HEK293 (cell line): ENCODE measurements around the gene PRKCZ.

Experiments used
- CTCF ChIA-PET: fragments of 350-600 bp; formaldehyde crosslinking; extraction: SDS; loops from one replicate; lab custom pipeline; 2021; ENCODE audit warnings: antibody characterized with exemption; lab: Yijun Ruan, JAX
- POLR2A ChIA-PET: fragments of 300-600 bp; formaldehyde crosslinking; extraction: SDS; loops from one replicate; lab custom pipeline; 2020; ENCODE audit warnings: antibody characterized with exemption, inconsistent platforms; lab: Yijun Ruan, JAX
- H3K27ac ChIP-seq: fragments of 200-500 bp; sonication (Bioruptor generic); 2 replicates; pipeline ENCODE4 v1.5.1; 2014; ENCODE audit warnings: low read depth, low read length, control low read depth, inconsistent platforms; ENCODE audit errors: extremely low read depth
- H3K36me3 ChIP-seq, 2 experiments: fragments of 200-500 bp in 1 of 2; sonication (Bioruptor generic) in 1 of 2; 1 replicate in 1 of 2; 2 replicates in 1 of 2; pipeline ENCODE4 v1.5.1; 2014 to 2017; ENCODE audit warnings: inconsistent platforms in 2 of 2, low read length in 2 of 2; ENCODE audit not compliant: control insufficient read depth in 2 of 2, insufficient read depth in 1 of 2
- H3K4me1 ChIP-seq: fragments of 200-500 bp; sonication (Bioruptor generic); 2 replicates; pipeline ENCODE4 v1.5.1; 2014; ENCODE audit warnings: mild to moderate bottlenecking, low read length, inconsistent platforms; ENCODE audit not compliant: control insufficient read depth, insufficient read depth
- H3K4me3 ChIP-seq: 2 replicates; pipeline ENCODE4 v1.5.1; 2011; ENCODE audit warnings: low read depth, mild to moderate bottlenecking, control low read depth, low read length, moderate library complexity
- H3K9me3 ChIP-seq: fragments of 200-500 bp; sonication (Bioruptor generic); 2 replicates; pipeline ENCODE4 v1.5.1; 2014; ENCODE audit warnings: low read depth, low read length, inconsistent platforms; ENCODE audit not compliant: control insufficient read depth, insufficient read depth
- ATF2 ChIP-seq: fragments of 450-650 bp; formaldehyde crosslinking; IDR thresholded peaks from 2 replicates; pipeline ENCODE4 v1.5.1; 2016; ENCODE audit warnings: missing biosample characterization, missing genetic modification characterization, low read depth
- MZF1 ChIP-seq: fragments of 450-650 bp; formaldehyde crosslinking; IDR thresholded peaks from 2 replicates; pipeline ENCODE4 v1.5.1; 2017; ENCODE audit warnings: missing biosample characterization, missing genetic modification characterization, borderline replicate concordance
- OVOL3 ChIP-seq: fragments of 450-650 bp; formaldehyde crosslinking; IDR thresholded peaks from 2 replicates; pipeline ENCODE4 v1.5.1; 2016; ENCODE audit warnings: missing biosample characterization, missing genetic modification characterization
- TCF7L2 ChIP-seq: IDR thresholded peaks from 2 replicates; pipeline ENCODE4 v1.6.1; 2011; ENCODE audit warnings: low read depth, mild to moderate bottlenecking, inconsistent platforms, low read length, moderate library complexity, borderline replicate concordance
- ZBTB7A ChIP-seq: fragments of 450-650 bp; formaldehyde crosslinking; IDR thresholded peaks from 2 replicates; pipeline ENCODE4 v1.5.1; 2016; ENCODE audit warnings: low read depth, missing biosample characterization, missing genetic modification characterization
- ZNF146 ChIP-seq: fragments of 450-650 bp; formaldehyde crosslinking; IDR thresholded peaks from 2 replicates; pipeline ENCODE4 v1.5.1; 2016; ENCODE audit warnings: missing biosample characterization, missing genetic modification characterization
- ZNF148 ChIP-seq: fragments of 450-650 bp; formaldehyde crosslinking; IDR thresholded peaks from 2 replicates; pipeline ENCODE4 v1.5.0; 2017; ENCODE audit warnings: missing biosample characterization, missing genetic modification characterization, borderline replicate concordance
- ZNF174 ChIP-seq: fragments of 450-650 bp; formaldehyde crosslinking; IDR thresholded peaks from 2 replicates; pipeline ENCODE4 v1.5.0; 2017; ENCODE audit warnings: missing biosample characterization, mild to moderate bottlenecking, missing genetic modification characterization
- ZNF19 ChIP-seq: fragments of 450-650 bp; formaldehyde crosslinking; IDR thresholded peaks from 2 replicates; pipeline ENCODE4; 2016; ENCODE audit warnings: missing biosample characterization, missing genetic modification characterization, low read depth
- ZNF266 ChIP-seq: fragments of 450-650 bp; formaldehyde crosslinking; IDR thresholded peaks from 2 replicates; pipeline ENCODE4 v1.5.1; 2016; ENCODE audit warnings: missing biosample characterization, missing genetic modification characterization, low read depth
- ZNF292 ChIP-seq: fragments of 450-650 bp; formaldehyde crosslinking; IDR thresholded peaks from 2 replicates; pipeline ENCODE4 v1.5.1; 2016; ENCODE audit warnings: low read depth, missing biosample characterization, missing genetic modification characterization, borderline replicate concordance
- ZNF311 ChIP-seq: fragments of 450-650 bp; formaldehyde crosslinking; IDR thresholded peaks from 2 replicates; pipeline ENCODE4 v1.5.1; 2017; ENCODE audit warnings: missing biosample characterization, missing genetic modification characterization, borderline replicate concordance
- ZNF350 ChIP-seq: fragments of 450-650 bp; formaldehyde crosslinking; IDR thresholded peaks from 2 replicates; pipeline ENCODE4 v1.5.0; 2017; ENCODE audit warnings: missing biosample characterization, mild to moderate bottlenecking, missing genetic modification characterization
- ZNF416 ChIP-seq: fragments of 450-650 bp; formaldehyde crosslinking; IDR thresholded peaks from 2 replicates; pipeline ENCODE4 v1.5.1; 2016; ENCODE audit warnings: missing biosample characterization, missing genetic modification characterization
- ZNF518A ChIP-seq: fragments of 450-650 bp; formaldehyde crosslinking; conservative IDR thresholded peaks from 2 replicates; pipeline ENCODE4 v1.5.1; 2016; ENCODE audit warnings: low read depth, missing biosample characterization, missing genetic modification characterization
- ZNF544 ChIP-seq: fragments of 450-650 bp; formaldehyde crosslinking; IDR thresholded peaks from 2 replicates; pipeline ENCODE4 v1.5.0; 2017; ENCODE audit warnings: missing biosample characterization, missing genetic modification characterization
- ZNF585B ChIP-seq: fragments of 450-650 bp; formaldehyde crosslinking; IDR thresholded peaks from 2 replicates; pipeline ENCODE4 v1.5.1; 2016; ENCODE audit warnings: missing biosample characterization, missing genetic modification characterization
- ZNF629 ChIP-seq: fragments of 450-650 bp; formaldehyde crosslinking; IDR thresholded peaks from 2 replicates; pipeline ENCODE4 v1.5.1; 2017; ENCODE audit warnings: missing biosample characterization, missing genetic modification characterization
- ZNF704 ChIP-seq: fragments of 450-650 bp; formaldehyde crosslinking; IDR thresholded peaks from 2 replicates; pipeline ENCODE4 v1.5.1; 2016; ENCODE audit warnings: missing biosample characterization, missing genetic modification characterization
- ZSCAN4 ChIP-seq: fragments of 450-650 bp; formaldehyde crosslinking; IDR thresholded peaks from 2 replicates; pipeline ENCODE4 v1.5.1; 2017; ENCODE audit warnings: missing biosample characterization, missing genetic modification characterization
- TF ChIP-seq, protein P1 (sequence below): fragments of 450-650 bp; formaldehyde crosslinking; IDR thresholded peaks from 2 replicates; pipeline ENCODE4 v1.5.1; 2016; ENCODE audit warnings: missing biosample characterization, missing genetic modification characterization

PRKCZ gene

DNA sequence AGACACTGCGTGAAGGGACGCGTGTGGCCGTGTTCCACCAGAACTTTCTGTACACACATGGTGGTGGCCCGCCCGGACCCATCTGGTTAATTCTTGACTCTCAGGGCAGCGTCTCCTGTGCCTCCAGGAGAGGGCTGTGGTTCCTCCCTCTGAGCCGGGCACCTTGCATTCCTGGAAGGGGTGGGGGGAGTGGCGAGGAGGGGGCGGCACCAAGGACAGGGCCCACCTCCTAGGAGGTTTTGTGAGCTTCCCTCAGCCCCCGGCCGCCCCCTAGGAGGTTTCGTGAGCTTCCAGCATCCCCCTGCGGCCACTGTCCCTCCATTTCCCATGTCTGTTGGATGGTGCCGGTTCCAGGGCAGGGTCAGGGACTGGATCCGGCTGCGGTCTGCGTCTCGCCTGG, 115.4 kb downstream of the PRKCZ start:
- Histone ChIP-seq H3K9me3 (no peaks in the 10 kb centered on the region), H3K4me1 (no peaks in the 10 kb centered on the region), H3K27ac (no peak overlapping the region), H3K36me3 (peaks cover 0 to 35% of the 10 kb centered on the region in 2 experiments; a peak in 1 of 3 replicates), H3K4me3 (no peak overlapping the region)
- CTCF ChIA-PET: interaction anchor here (0.8 to 5.0 kb wide), 2 partner anchors 8 to 29 kb away, joined by 3 to 37 read pairs; partner anchors contain the start of gene FAAP20
- TF ChIP-seq ZNF146 (tag by site-specific recombination) (no peak), ZNF311 (no peak), ZBTB7A (tag by site-specific recombination) (no peak), ZSCAN4 (tag by site-specific recombination) (no peak), MZF1 (tag by site-specific recombination) (no peak), OVOL3 (tag by site-specific recombination) (no peak), ZNF148 (no peak), ZNF416 (tag by site-specific recombination) (no peak), ZNF292 (tag by site-specific recombination) (no peak), ZNF544 (tag by site-specific recombination) (no peak)
- TF ChIP-seq, all 188 proteins: peak for 0
- POLR2A ChIA-PET: no interaction called here

DNA sequence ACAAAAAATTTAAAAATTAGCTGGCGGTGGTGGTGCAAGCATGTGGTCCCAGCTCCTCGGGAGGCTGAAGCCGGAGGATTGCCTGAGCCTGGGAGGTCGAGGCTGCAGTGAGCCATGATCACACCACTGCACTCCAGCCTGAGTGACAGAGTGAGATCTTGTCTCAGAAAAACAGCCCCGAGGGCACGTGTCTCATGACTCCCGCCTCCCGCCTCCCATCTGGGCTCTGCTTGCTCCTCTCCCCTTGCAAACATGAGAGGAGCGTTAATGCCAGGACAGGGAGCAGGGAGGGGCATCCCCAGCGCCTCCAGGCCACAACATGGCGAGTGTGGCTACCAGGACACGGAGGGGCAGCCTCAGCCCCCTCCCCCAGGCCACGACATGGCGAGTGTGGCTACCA, 116.0 kb downstream of the PRKCZ start:
- POLR2A ChIA-PET: no interaction called here
- Histone ChIP-seq H3K36me3 (peaks cover 0 to 33% of the 10 kb centered on the region in 2 experiments; a peak in 1 of 3 replicates), H3K4me3 (no peak overlapping the region), H3K27ac (no peak overlapping the region), H3K9me3 (no peaks in the 10 kb centered on the region), H3K4me1 (no peaks in the 10 kb centered on the region)
- TF ChIP-seq ZNF266 (tag by site-specific recombination) (no peak), ZNF350 (tag by site-specific recombination) (no peak), ZNF544 (tag by site-specific recombination) (no peak), ZNF629 (no peak), ZNF19 (tag by site-specific recombination) (no peak), ATF2 (tag by site-specific recombination) (no peak), ZNF518A (no peak), TCF7L2 (no peak), ZNF174 (no peak), ZNF585B (tag by site-specific recombination) (no peak), ZNF704 (tag by site-specific recombination) (no peak)
- TF ChIP-seq, protein P1, sequence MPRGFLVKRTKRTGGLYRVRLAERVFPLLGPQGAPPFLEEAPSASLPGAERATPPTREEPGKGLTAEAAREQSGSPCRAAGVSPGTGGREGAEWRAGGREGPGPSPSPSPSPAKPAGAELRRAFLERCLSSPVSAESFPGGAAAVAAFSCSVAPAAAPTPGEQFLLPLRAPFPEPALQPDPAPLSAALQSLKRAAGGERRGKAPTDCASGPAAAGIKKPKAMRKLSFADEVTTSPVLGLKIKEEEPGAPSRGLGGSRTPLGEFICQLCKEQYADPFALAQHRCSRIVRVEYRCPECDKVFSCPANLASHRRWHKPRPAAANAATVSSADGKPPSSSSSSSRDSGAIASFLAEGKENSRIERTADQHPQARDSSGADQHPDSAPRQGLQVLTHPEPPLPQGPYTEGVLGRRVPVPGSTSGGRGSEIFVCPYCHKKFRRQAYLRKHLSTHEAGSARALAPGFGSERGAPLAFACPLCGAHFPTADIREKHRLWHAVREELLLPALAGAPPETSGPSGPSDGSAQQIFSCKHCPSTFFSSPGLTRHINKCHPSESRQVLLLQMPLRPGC (tag by site-specific recombination): no peak
- CTCF ChIA-PET: interaction anchor here (5.0 kb wide), 1 partner anchor 8 kb away, joined by 37 read pairs; no protein-coding TSS in a partner anchor
